RKO (cell line): ENCODE measurements around the gene PGBD5.
"Not testable (repeated sequence)": the region's sequence is repeated elsewhere in the genome, so short reads cannot be mapped to it uniquely, and the experiment has no call there.

Experiments
- DNase-seq: peaks from one replicate; pipeline ENCODE4 v3.0.0-alpha.2; 2016; ENCODE audit warnings: low spot score

Gene PGBD5

GRCh38 chr1:230425252-230426091 is 660 bp downstream of the PGBD5 start:
- DNase-seq = no peak

DNA sequence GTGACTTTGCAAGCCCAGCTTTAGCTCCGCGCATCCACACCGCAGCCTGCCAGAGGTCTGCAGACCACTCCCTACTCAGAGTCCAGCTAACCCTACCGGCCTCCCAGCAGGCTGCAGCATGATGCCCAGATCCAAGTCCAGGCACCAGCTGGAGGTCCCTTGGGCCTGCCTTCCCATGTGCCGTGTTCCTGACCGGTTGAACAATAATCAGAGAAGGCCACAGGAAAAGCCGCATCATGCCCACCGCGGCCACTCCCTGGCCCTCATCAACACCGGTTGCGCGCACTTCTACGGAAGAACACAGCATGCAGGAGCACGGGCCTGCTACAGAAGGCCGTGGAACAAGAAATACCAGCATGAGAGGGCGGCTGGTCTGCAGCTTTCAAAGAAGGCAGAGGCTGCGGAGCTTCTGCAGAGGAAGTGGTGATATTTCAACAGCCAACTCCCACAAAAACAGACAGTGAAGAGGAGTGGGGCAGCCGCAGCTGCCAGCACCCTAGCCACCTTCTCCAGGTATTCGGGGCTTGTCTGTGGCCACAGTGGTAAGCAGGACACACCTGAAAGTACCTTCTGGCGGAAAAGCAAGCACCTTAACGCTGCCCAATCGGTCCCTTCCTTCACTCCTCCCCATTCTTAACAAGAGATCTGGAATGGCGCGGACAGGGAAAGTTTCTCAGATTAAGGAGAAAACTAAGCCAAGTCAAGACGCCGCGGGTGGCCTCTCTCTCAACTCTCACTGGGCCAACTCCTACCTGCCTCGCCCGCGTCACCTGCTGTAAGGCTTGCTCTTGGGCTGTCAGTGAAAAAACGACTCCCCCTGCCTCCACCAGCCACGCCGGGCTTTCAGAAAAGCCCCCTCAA is 1.5 kb downstream of the PGBD5 start:
- DNase-seq = no peak

- DNase-seq = no peak
Measured at GRCh38 chr1:230423951-230424350, 2.2 kb downstream of the PGBD5 start.

DNA sequence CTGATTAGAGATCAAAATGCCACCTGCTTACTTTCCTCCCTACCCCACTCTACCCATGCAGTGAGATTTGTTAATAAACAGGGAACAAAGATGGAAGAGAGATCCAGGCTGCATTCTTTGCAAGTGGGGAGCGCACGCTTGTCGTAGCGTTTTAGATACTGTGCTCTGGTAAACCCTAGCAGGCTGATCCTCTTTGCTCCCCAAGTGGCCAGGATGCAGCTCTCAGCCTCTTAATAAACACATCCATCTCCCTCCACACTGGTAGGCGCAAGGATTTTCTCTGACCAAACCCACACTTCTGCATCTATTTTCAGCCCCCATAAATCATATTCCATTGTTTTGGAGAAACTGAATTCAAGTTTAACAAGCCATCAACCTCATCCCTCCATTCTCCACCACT is 2.9 kb downstream of the PGBD5 start:
- DNase-seq = no peak

- DNase-seq = no peak
Measured at GRCh38 chr1:230422221-230422981, 3.7 kb downstream of the PGBD5 start.

DNA sequence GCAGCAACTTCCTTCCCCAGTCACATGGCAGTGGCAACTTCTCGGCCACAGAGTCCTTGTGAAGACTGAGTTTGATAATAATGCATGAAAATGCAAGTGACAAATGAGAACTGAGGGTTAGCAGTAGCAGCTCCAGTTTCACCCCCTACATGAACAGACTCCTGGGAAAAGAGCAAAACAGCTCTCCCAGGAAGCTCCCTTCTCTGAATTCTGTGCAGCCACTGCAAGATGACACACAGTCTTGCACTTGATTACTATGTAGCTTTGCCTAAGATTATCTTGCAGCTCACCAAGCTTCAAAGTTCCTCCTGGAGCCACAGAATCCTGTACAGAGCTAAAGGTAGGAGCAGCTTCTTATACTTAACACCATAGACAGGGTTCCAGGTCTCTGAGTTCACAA is 4.7 kb downstream of the PGBD5 start:
- DNase-seq = no peak

DNA sequence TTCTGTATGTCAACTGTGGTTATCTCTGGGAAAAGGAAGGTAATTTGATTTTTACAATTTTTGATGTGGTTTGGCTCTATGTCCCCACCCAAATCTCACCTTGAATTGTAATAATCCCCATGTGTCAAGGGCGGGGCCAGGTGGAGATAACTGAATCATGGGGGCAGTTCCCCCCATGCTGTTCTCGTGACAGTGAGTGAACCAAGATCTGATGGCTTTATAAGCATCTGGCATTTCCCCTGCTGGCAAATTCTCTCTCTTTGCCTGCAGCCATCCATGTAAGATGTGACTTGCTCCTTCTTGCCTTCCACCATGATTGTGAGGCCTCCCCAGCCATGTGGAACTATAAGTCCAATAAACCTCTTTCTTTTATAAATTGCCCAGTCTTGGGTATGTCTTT is 5.8 kb downstream of the PGBD5 start:
- not testable (repeated sequence) for DNase-seq

- DNase-seq = no peak
Measured at GRCh38 chr1:230416430-230416829, 9.7 kb downstream of the PGBD5 start.

DNA sequence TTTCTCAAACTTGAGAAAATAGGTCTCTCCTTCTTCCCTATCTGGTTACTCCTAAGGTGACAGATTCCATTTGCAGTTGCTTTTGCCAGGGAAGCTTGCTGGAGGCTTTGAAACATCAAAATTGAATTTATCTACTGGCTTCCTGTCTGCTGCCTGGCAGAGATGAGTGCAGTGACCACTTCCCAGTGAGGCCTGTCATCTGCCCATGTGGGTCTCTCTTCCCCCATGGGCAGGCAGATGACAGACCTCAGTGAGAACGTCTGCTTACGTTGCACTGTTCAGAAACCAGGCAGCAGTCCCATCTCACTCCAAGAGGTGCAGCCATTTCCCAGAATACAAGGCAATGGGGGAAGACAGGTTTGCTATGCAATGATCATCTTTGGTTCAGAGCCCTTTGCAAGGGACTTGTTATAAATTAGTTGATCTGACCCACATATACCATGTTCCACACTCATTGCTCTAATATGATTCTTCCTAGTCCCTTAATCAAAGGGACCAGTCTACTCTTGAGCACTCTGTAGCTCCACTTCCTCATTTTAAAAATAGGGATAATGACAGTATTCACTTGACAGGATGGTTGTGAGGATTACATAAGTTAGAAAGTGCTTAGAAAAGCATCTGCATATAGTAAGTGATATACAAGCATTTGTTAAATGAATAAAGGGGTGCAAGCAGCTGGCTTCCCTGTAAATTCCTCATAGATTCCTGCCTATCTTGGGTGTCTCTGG is 10.6 kb downstream of the PGBD5 start:
- DNase-seq = no peak

- DNase-seq = no peak
Measured at GRCh38 chr1:230414694-230415093, 11.4 kb downstream of the PGBD5 start.

GRCh38 chr1:230414102-230414501 is 12.0 kb downstream of the PGBD5 start:
- DNase-seq = no peak

GRCh38 chr1:230413061-230413460 is 13.1 kb downstream of the PGBD5 start:
- DNase-seq = no peak

DNA sequence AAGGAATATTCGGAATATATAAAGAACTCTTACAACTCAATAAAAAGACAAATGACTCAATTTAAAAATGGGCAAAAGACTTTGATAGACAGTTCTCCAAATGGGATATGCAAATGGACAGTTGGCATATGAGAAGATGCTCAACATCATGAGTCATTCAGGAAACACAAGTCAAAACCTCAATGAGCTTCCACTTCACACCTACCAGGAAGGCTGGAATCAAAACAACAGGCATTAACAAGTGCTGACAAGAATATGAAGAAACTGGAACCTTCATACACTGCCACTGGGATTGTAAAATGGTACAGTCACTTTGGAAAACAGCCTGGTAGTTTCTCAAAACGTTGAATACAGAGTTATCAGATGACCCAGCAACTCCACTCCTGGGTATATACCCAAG is 17.2 kb downstream of the PGBD5 start:
- no peak for DNase-seq

DNA sequence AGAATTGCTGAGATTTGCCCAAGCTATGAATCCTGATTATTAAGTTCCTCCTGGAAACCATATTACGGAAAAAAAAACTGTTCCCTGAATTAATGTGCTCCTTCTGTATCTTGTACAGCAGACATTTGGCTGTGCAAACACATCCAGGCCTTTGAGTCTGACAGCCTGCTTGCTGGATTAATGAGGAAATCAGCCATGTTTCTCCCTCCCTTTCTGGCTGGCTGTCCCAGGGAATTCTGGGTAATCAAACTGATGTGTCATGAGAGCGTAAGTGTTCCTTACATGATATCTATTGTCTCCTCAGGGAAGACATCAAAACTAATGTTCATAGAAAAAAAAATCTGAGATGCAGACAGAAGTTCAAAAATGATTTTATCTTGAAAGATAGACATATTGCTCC is 18.8 kb downstream of the PGBD5 start:
- no peak for DNase-seq

GRCh38 chr1:230406727-230407126 is 19.4 kb downstream of the PGBD5 start:
- not testable (repeated sequence) for DNase-seq

- DNase-seq = no peak
Measured at GRCh38 chr1:230403442-230403841, 22.7 kb downstream of the PGBD5 start.

DNA sequence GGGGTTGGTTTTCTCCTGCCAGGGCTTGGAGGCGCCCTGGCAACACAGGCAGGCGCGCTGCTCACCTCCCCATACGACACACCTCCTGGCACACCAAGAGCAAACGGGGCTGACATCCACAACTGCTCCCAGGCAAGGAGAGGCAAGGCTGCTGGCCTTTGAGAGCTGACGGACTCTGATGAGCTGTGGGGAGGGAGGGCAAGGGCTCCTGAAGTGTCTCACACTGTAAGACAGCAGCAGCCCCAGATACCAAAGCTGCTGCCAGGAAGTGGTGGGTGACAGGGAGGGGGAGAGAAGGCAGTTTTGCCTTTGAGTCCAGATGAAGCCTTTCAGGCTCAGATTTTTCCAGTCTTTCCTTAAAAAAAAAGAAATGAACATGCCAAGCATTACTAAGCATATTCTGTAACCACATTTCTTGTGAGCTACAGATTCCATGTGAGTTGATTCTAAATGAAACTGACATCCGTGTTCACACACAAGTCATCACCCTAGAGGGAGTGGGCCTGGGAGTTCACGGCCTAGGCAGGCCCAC is 24.3 kb downstream of the PGBD5 start:
- no peak for DNase-seq

- DNase-seq = no peak
Measured at GRCh38 chr1:230401101-230401500, 25.0 kb downstream of the PGBD5 start.

DNA sequence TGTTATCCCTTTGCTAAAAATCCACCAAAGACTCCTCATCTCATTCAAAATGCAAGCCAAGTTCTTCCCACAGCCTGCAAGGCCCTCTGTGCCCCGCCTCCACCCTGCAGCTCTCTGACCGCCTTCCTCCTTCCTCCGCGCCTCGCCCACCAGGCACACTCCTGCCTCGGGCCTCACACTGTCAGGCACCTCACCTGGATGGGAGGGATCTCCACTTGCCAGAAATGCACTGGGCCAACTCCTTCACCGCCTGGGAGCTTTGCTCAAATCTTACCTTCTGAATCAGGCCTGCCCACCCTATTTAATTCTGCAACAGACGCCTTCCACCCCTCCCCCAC is 26.2 kb downstream of the PGBD5 start:
- no peak for DNase-seq

DNA sequence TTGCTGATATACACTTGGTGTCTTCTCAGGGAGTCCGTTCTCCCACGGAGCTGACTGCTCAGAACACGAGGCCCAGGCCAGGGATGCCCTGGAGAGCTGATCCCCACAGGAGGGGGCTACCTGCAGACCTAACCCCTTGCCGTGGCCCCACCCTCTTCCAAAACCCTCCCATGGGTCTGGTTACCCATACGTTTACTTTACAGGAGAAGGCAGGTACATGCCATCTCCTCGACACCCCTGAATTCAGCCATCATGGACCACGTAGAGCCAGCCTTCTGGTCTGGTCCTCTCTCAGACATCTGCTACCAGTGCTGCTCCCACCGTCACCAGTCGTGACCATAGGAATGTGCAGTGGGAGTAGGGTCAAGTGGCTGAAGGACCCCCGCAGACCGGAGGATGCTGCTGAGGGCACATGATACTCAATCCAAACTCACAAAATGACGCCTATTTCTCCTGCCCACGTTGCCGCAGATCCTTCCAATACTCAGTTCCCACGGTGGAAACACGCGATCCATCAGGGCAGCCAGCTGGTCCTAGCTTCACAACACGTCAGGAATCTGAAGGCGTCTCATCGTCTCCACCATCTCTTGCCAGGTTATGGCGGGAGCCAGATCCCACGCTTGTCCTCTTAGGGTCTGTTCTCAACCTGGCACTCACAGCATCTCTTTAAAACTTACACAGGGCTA is 26.7 kb downstream of the PGBD5 start:
- no peak for DNase-seq

GRCh38 chr1:230398856-230399255 is 27.3 kb downstream of the PGBD5 start:
- DNase-seq = no peak
